Neural cell (in vitro differentiated cells): ENCODE data around the gene OSTC.

Experiments used
- CTCF ChIP-seq: fragments of 450-650 bp; IDR thresholded peaks from 2 replicates; pipeline ENCODE4 v1.5.1; 2014; ENCODE audit warnings: antibody characterized with exemption, mild to moderate bottlenecking, moderate library complexity; ENCODE audit not compliant: poor library complexity, severe bottlenecking
- EZH2 ChIP-seq: fragments of 200-600, 300-800 bp; shearing (Covaris generic), sonication (generic); IDR thresholded peaks from 2 replicates; pipeline ENCODE4 v1.6.1; 2014; ENCODE audit warnings: antibody characterized with exemption, low read length, borderline replicate concordance, mild to moderate bottlenecking; ENCODE audit not compliant: insufficient read depth, poor library complexity, severe bottlenecking
- MXI1 ChIP-seq: fragments of 450-650 bp; conservative IDR thresholded peaks from 2 replicates; pipeline ENCODE4 v1.6.1; 2014; ENCODE audit warnings: antibody characterized with exemption, mild to moderate bottlenecking; ENCODE audit not compliant: poor library complexity, severe bottlenecking
- POLR2AphosphoS5 ChIP-seq: IDR thresholded peaks from 2 replicates; pipeline ENCODE4 v1.6.1; 2012
- RAD21 ChIP-seq: fragments of 450-650 bp; conservative IDR thresholded peaks from 2 replicates; pipeline ENCODE4 v1.6.1; 2014; ENCODE audit warnings: antibody characterized with exemption, mild to moderate bottlenecking, moderate library complexity
- REST ChIP-seq: IDR thresholded peaks from 2 replicates; pipeline ENCODE4 v1.6.1; 2012; ENCODE audit warnings: borderline replicate concordance
- SMC3 ChIP-seq: fragments of 450-650 bp; conservative IDR thresholded peaks from 2 replicates; pipeline ENCODE4 v1.6.1; 2014; ENCODE audit warnings: antibody characterized with exemption, mild to moderate bottlenecking, moderate library complexity; ENCODE audit not compliant: poor library complexity
- TAF1 ChIP-seq: IDR thresholded peaks from 2 replicates; pipeline ENCODE4 v1.6.1; 2012; ENCODE audit warnings: low read depth

- TF ChIP-seq CTCF (no peak), SMC3 (no peak), REST (no peak), RAD21 (no peak), MXI1 (no peak), TAF1 (no peak), EZH2 (no peak), POLR2AphosphoS5 (no peak)
These were observed 6.2 kb upstream of the OSTC start for GRCh38 chr4:108644237-108644636.
